Liver (tissue), 9 donors: Measurements from ENCODE around the gene LAMTOR4. TPM values are rescaled to one million over a fixed set of nuclear protein-coding genes. Genes with fewer than 3 reads are reported as not detected.
A peak's percentile ranks its signal among the peaks of the same experiment; 100 is the strongest.
"Not testable (repeated sequence)": the region's sequence is repeated elsewhere in the genome, so short reads cannot be mapped to it uniquely, and the experiment has no call there.

Experiments used
- DNase-seq: peaks from one replicate; pipeline ENCODE4 v3.0.0-alpha.2; 2017; ENCODE audit warnings: low spot score
- H3K27ac ChIP-seq, 2 donors: one replicate each; pipeline ENCODE4 v1.7.0; 2013; ENCODE audit warnings: inconsistent platforms in 2 of 2, low read length in 2 of 2, control low read depth in 1 of 2, low read depth in 1 of 2, mild to moderate bottlenecking in 1 of 2
- H3K27me3 ChIP-seq, 4 donors: one replicate each; pipeline versions ENCODE4 v1.6.1 to v1.7.0; 2013; ENCODE audit warnings: low read length in 3 of 4, inconsistent platforms in 1 of 4, mild to moderate bottlenecking in 1 of 4, moderate library complexity in 1 of 4; ENCODE audit not compliant: control insufficient read depth in 4 of 4, insufficient read depth in 4 of 4
- H3K36me3 ChIP-seq, 4 donors: one replicate each; pipeline versions ENCODE4 v1.6.1 to v1.7.0; 2013; ENCODE audit warnings: low read length in 3 of 4, mild to moderate bottlenecking in 3 of 4, low read depth in 1 of 4, moderate library complexity in 1 of 4; ENCODE audit not compliant: control insufficient read depth in 4 of 4, insufficient read depth in 3 of 4
- H3K4me1 ChIP-seq, 4 donors: one replicate each; pipeline versions ENCODE4 v1.6.1 to v1.7.0; 2013; ENCODE audit warnings: low read length in 3 of 4, mild to moderate bottlenecking in 3 of 4, moderate library complexity in 1 of 4; ENCODE audit not compliant: control insufficient read depth in 4 of 4, insufficient read depth in 4 of 4
- H3K4me3 ChIP-seq, 3 donors: one replicate each; pipeline versions ENCODE4 v1.6.1 to v1.7.0; 2013; ENCODE audit warnings: low read length in 3 of 3, control low read depth in 1 of 3, low read depth in 1 of 3, mild to moderate bottlenecking in 1 of 3
- H3K9ac ChIP-seq, 2 donors: one replicate each; pipeline ENCODE4 v1.7.0; 2013; ENCODE audit warnings: low read length in 2 of 2, mild to moderate bottlenecking in 2 of 2, moderate library complexity in 2 of 2, control low read depth in 1 of 2, low read depth in 1 of 2
- H3K9me3 ChIP-seq, 4 donors: one replicate each; pipeline versions ENCODE4 v1.6.1 to v1.7.0; 2013; ENCODE audit warnings: low read length in 3 of 4; ENCODE audit not compliant: control insufficient read depth in 4 of 4
- CTCF ChIP-seq: fragments of 150-350 bp; IDR thresholded peaks from 2 replicates; pipeline ENCODE4 v1.5.1; 2017; ENCODE audit warnings: improper control_type of control experiment, low read depth, low read length; ENCODE audit not compliant: missing input control
- EGR1 ChIP-seq, 2 donors: IDR thresholded peaks; 2 replicates each; pipeline ENCODE4 v1.6.1; 2016 to 2018; ENCODE audit warnings: antibody characterized with exemption in 2 of 2, low read depth in 2 of 2
- FOXA2 ChIP-seq: IDR thresholded peaks from 2 replicates; pipeline ENCODE4 v1.6.1; 2016; ENCODE audit warnings: antibody characterized with exemption
- GABPA ChIP-seq, 2 donors: IDR thresholded peaks in 1 of 2; conservative IDR thresholded peaks in 1 of 2; 2 replicates each; pipeline ENCODE4 v1.6.1; 2016; ENCODE audit warnings: antibody characterized with exemption in 2 of 2, mild to moderate bottlenecking in 1 of 2, moderate library complexity in 1 of 2
- HNF4A ChIP-seq, 2 donors: conservative IDR thresholded peaks; 2 replicates each; pipeline ENCODE4 v1.6.1; 2016; ENCODE audit warnings: antibody characterized with exemption in 2 of 2, mild to moderate bottlenecking in 2 of 2
- HNF4G ChIP-seq: IDR thresholded peaks from 2 replicates; pipeline ENCODE4 v1.6.1; 2016; ENCODE audit warnings: antibody characterized with exemption
- JUND ChIP-seq, 2 donors: IDR thresholded peaks; 2 replicates each; pipeline ENCODE4 v1.6.1; 2016; ENCODE audit warnings: antibody characterized with exemption in 2 of 2
- MAX ChIP-seq: IDR thresholded peaks from 2 replicates; pipeline ENCODE4 v1.6.1; 2016; ENCODE audit warnings: antibody characterized with exemption
- NR2F2 ChIP-seq: IDR thresholded peaks from 2 replicates; pipeline ENCODE4 v1.6.1; 2016; ENCODE audit warnings: antibody characterized with exemption
- RAD21 ChIP-seq, 2 donors: IDR thresholded peaks; 2 replicates each; pipeline ENCODE4 v1.6.1; 2016; ENCODE audit warnings: antibody characterized with exemption in 2 of 2, mild to moderate bottlenecking in 2 of 2
- REST ChIP-seq: IDR thresholded peaks from 2 replicates; pipeline ENCODE4 v1.6.1; 2016; ENCODE audit warnings: antibody characterized with exemption, mild to moderate bottlenecking
- RXRA ChIP-seq, 2 donors: IDR thresholded peaks; 2 replicates each; pipeline ENCODE4 v1.6.1; 2017 to 2018; ENCODE audit warnings: antibody characterized with exemption in 2 of 2, mild to moderate bottlenecking in 1 of 2
- SP1 ChIP-seq: IDR thresholded peaks from 2 replicates; pipeline ENCODE4 v1.6.1; 2018; ENCODE audit warnings: antibody characterized with exemption, mild to moderate bottlenecking
- TAF1 ChIP-seq: conservative IDR thresholded peaks from 2 replicates; pipeline ENCODE4 v1.6.1; 2016; ENCODE audit warnings: antibody characterized with exemption, mild to moderate bottlenecking
- YY1 ChIP-seq: IDR thresholded peaks from 2 replicates; pipeline ENCODE4 v1.6.1; 2016; ENCODE audit warnings: antibody characterized with exemption, mild to moderate bottlenecking
- ZBTB33 ChIP-seq: IDR thresholded peaks from 2 replicates; pipeline ENCODE4 v1.6.1; 2016; ENCODE audit warnings: antibody characterized with exemption
- WGBS: extraction: QIAGEN DNeasy Blood & Tissue Kit; methylation state at CpG from one replicate; pipeline ENCODE4 v1.1.7; 2013; 5-methylcytosine and 5-hydroxymethylcytosine counted together
- polyA plus RNA-seq, 2 donors: library from polyadenylated mRNA; stranded (reverse) in 1 of 2; unstranded in 1 of 2; fragments of 200-250 nt in 1 of 2; fragments of >200 nt in 1 of 2; fragmentation: Nextera tagmentation in 1 of 2; extraction: Ambion mirVana in 1 of 2; gene quantifications; one replicate each; pipeline versions ENCODE4 v1.2.1 to v1.2.3, GENCODE V29; 2013 to 2015
- total RNA-seq, 2 donors: library from RNA; depleted of rRNA; stranded (reverse); fragments of >200 nt; gene quantifications; one replicate each; pipeline ENCODE4 v1.2.3, GENCODE V29; 2014
- donor health status: healthy.
- donor health status: healthy.
- donor health status: healthy.
- donor health status: healthy.
- donor health status: healthy.

The LAMTOR4 gene
- total and polyA plus RNA-seq, 4 donors = 28.4 to 112 (median 57.7) TPM

- Histone ChIP-seq H3K9me3 (no peaks in the 10 kb centered on the region), H3K9ac (peak overlapping the region in 1 of 2 donors; percentile 78), H3K27ac (peak overlapping the region; percentile 4 to 99), H3K4me3 (peak overlapping the region in 2 of 3 donors; percentile 88 to 90), H3K27me3 (no peaks in the 10 kb centered on the region), H3K36me3 (no peaks in the 10 kb centered on the region), H3K4me1 (peaks cover 9 to 39% (median 19%) of the 10 kb centered on the region in 4 donors)
- TF ChIP-seq CTCF = no peak
- no peak for TF ChIP-seq GABPA (IDR thresholded peaks at IDR 0.05 in 1 of 2, conservative IDR thresholded peaks at IDR 0.05 in 1 of 2)
- 13% methylated on average over 37 of the region's 37 CpGs for WGBS
- DNase-seq = peak; percentile 62
Measured at GRCh38 chr7:100127866-100128636, 20.7 kb upstream of the LAMTOR4 start.

- 71% methylated on average over 1 of the region's 1 CpG for WGBS
- TF ChIP-seq GABPA (IDR thresholded peaks at IDR 0.05 in 1 of 2, conservative IDR thresholded peaks at IDR 0.05 in 1 of 2) (no peak), REST (no peak), NR2F2 (no peak), FOXA2 (no peak), ZBTB33 (no peak), TAF1 (no peak), YY1 (no peak), HNF4A (conservative IDR thresholded peaks at IDR 0.05) (no peak), SP1 (no peak), JUND (IDR thresholded peaks at IDR 0.05) (no peak), EGR1 (IDR thresholded peaks at IDR 0.05; ENCODE audit: low read depth in 2 of 2) (no peak), RXRA (IDR thresholded peaks at IDR 0.05) (no peak), HNF4G (no peak), CTCF (no peak), MAX (no peak), RAD21 (IDR thresholded peaks at IDR 0.05) (no peak)
- no peak overlapping the region for H3K27ac ChIP-seq
- H3K4me1 ChIP-seq = peaks cover 9 to 40% (median 19%) of the 10 kb centered on the region in 4 donors
- no peak for DNase-seq
- no peaks in the 10 kb centered on the region for H3K36me3 ChIP-seq
- H3K9ac ChIP-seq = no peak overlapping the region
- H3K9me3 ChIP-seq = no peaks in the 10 kb centered on the region
- H3K27me3 ChIP-seq = no peaks in the 10 kb centered on the region
- H3K4me3 ChIP-seq = no peak overlapping the region
Measured at GRCh38 chr7:100128637-100128963, 20.1 kb upstream of the LAMTOR4 start.

- not testable (repeated sequence) for H3K4me3 ChIP-seq, H3K27me3 ChIP-seq, H3K9me3 ChIP-seq, DNase-seq, H3K27ac ChIP-seq, H3K36me3 ChIP-seq, H3K9ac ChIP-seq
- 98% methylated on average over 1 of the region's 1 CpG for WGBS
- H3K4me1 ChIP-seq = peaks cover 9 to 35% (median 19%) of the 10 kb centered on the region in 4 donors
Measured at GRCh38 chr7:100130220-100130607, 18.5 kb upstream of the LAMTOR4 start.
